ENCODE measurements around the gene SND1.

SND1 gene

DNA sequence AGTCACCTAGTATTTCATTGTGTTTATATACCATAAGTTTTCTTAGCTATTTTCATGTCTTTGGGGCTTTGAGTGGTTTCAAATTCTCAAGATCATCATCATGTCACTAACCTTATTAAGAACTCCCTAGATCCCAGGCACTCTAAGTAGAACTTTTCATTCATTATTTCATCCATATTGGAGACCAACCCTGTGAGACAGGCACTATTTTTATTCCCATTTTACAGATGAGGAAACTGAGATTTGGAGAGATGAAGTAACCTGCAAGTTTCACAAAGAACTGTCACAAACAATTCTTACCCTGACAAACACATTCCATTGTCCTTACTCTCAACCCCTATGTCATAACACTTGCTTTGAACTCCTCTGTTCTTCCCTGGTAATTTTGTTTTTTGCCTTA lies 13.8 kb upstream of the SND1 start:
- Mint-ChIP-seq H3K9me3 (no peaks in the 10 kb centered on the region), H3K27ac (no peak overlapping the region), H3K27me3 (peaks cover 15% of the 10 kb centered on the region), H3K4me1 (peaks cover 7% of the 10 kb centered on the region), H3K4me3 (no peak overlapping the region)
- no peak for DNase-seq
- no peak for ATAC-seq

DNA sequence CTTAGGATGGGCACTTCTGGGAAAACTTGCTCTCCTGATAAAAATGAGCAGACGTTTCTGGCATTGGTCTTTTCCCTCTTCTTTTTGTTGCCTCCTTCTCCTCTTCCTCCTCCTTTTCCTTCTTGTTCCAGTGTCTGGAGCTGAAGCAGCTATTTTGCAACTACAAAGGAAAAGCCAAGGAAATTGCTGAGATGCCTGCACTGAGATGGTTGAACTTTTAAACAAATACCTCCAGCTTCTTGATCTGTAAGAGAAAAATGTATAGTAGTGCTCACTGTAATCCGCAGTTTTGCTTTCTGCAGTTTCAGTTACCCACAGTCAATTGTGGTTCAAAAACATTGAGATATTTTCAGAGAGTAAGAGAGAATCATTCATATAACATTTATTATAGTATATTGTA lies 7.5 kb upstream of the SND1 start:
- DNase-seq = no peak
- Mint-ChIP-seq H3K27ac (no peak overlapping the region), H3K4me1 (no peaks in the 10 kb centered on the region), H3K27me3 (peaks cover 7% of the 10 kb centered on the region), H3K4me3 (no peak overlapping the region), H3K9me3 (no peaks in the 10 kb centered on the region)
- ATAC-seq = no peak

DNA sequence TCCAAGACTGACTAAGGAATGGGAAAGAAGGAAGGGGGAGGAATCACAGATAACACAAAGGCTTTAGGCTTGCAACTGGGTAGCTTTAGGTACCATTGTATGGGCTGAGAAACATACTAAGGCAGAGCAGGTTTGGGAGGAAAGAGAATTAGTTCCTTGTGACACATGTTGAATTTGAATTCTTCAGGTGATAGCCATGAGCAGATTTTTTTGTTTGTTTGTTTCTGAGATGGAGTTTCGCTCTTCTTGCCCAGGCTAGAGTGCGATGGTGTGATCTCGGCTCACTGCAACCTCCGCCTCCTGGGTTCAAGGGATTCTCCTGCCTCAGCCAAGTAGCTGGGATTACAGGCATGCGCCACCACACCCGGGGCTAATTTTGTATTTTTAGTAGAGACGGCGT lies 4.4 kb upstream of the SND1 start:
- DNase-seq = no peak
- Mint-ChIP-seq H3K4me3 (no peak overlapping the region), H3K4me1 (no peaks in the 10 kb centered on the region), H3K9me3 (no peaks in the 10 kb centered on the region), H3K27me3 (peaks cover 7% of the 10 kb centered on the region), H3K27ac (no peak overlapping the region)
- no peak for ATAC-seq

DNA sequence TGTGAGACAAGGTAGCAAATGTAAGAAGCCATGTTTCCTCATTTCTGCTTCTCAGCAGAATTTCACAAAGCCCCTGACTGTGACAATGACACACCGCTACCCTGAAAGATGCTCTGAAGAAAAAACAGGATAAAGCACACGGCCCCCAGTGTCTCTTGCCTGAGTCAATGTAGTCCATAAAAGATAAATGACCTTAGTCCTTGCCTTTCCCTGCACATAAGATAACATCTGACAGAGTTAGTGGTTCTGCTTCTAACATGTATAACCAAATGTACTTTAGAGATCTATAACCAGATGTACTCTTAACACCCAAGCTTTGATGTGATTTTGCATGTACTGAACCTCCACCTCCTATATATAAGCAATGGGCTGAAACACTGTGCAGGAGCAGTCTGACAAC lies 3.0 kb upstream of the SND1 start:
- no peak for DNase-seq
- ATAC-seq = no peak
- no peaks in the 10 kb centered on the region for H3K9me3 Mint-ChIP-seq
- H3K27ac Mint-ChIP-seq = no peak overlapping the region
- H3K27me3 Mint-ChIP-seq = no peaks in the 10 kb centered on the region
- H3K4me3 Mint-ChIP-seq = no peak overlapping the region
- peaks cover 7% of the 10 kb centered on the region for H3K4me1 Mint-ChIP-seq

DNA sequence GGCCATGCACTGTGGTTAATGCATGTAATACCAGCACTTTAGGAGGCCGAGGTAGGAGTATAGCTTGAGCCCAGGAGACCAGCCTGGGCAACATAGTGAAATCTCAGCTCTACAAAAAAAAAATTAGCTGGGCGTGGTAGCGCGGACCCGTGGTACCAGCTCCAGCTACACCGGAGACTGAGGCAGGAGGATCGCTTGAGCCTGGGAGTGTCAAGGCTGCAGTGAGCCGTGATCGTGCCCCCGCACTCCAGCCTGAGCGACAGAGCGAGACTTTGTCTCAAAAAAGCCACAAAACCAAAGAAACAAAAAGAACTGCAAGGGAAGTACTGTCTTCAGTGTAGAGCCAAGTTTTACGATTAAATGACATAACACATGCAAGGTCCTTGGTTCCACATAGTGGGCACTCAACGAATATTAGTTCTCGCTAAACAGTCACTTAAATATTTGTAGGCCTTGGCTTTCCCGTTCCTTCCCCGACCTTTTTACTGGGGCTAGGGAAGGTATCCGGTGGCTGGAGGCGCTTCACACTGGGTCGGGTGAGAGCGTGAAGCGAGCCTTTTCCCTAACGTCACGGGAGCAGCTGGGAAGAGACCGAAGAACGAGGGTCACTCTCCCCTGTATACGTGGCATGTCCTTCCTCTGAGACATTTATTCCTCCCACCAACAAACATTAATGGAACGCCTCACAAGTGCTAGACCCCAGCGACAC lies 993 bp upstream of the SND1 start:
- peaks cover 27% of the 10 kb centered on the region for H3K4me1 Mint-ChIP-seq

DNA sequence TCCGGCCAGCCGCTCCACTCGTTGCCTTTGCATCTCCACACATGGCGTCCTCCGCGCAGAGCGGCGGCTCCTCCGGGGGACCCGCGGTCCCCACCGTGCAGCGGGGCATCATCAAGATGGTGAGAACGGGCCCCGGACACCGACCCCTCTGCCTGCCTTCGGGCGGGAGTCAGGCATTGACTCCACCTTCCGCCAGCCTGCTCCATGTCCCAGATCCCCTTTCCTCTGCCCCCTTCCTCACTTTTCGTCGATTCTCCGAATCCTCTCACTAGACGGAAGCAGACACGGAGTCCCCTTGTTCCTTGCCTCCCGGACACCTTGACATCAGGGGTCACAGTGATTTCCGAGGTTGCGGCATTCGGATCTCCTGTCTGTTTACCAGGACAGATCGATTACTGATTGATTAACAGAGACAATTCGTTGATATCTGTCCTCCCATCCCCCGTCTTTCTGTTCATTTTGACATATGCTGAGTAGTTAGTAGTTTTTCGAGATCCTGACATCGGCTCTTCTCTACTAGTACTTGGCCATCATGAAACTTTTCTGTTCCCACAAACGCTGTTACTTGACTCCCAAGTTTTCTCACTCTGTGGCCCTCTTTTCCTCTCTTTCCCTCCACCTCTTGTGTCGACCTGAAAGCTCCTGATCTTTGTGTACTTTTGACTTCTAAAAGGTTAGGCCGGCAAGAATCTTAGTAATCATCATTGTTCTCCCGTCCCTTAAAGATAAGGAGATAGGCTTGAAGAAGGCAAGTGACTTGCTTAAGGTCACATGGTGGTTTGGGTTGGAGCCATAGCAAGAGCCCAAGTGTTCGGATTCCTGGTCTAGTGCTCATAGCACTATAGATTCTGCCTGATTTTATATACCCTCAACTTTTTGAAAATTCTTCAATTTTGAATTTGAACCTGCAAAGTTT lies 597 bp downstream of the SND1 start:
- peaks cover 41% of the 10 kb centered on the region for H3K4me1 Mint-ChIP-seq
- ATAC-seq = peak; percentile 50
- H3K4me3 Mint-ChIP-seq = peak overlapping the region; percentile 97 to 100
- no peak for DNase-seq
- peak overlapping the region; percentile 96 to 98 for H3K27ac Mint-ChIP-seq
- H3K27me3 Mint-ChIP-seq = no peaks in the 10 kb centered on the region
- no peaks in the 10 kb centered on the region for H3K9me3 Mint-ChIP-seq

More for the DNA sequence above, 993 bp upstream of the SND1 start:
- DNase-seq = peak in 1 of 2 donors; percentile 20
- H3K27ac Mint-ChIP-seq = peak overlapping the region; percentile 96 to 98
- H3K9me3 Mint-ChIP-seq = no peaks in the 10 kb centered on the region
- no peaks in the 10 kb centered on the region for H3K27me3 Mint-ChIP-seq
- ATAC-seq = no peak
- H3K4me3 Mint-ChIP-seq = peak overlapping the region; percentile 97 to 100

DNA sequence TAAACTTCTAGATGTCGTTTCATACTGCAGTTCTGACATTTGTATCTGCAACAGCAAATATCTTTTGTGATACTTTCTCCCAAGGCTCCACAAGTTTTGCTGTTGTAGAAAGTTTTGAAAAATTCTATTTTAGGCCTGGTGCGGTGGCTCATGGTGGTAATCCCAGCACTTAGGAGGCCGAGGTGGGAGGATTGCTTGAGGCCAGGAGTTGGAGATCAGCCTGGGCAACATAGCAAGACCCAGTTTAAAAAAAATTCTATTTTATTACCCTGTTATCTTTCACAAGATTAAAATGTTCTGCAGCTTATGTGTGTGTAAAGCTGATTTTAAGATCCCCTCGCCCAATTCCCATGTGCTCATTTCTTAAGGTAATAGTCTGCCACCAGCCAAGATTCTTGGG lies 1.4 kb downstream of the SND1 start:
- Mint-ChIP-seq H3K4me3 (peak overlapping the region; percentile 97 to 100), H3K4me1 (peaks cover 49% of the 10 kb centered on the region), H3K27ac (peak overlapping the region; percentile 81 to 98)

DNA sequence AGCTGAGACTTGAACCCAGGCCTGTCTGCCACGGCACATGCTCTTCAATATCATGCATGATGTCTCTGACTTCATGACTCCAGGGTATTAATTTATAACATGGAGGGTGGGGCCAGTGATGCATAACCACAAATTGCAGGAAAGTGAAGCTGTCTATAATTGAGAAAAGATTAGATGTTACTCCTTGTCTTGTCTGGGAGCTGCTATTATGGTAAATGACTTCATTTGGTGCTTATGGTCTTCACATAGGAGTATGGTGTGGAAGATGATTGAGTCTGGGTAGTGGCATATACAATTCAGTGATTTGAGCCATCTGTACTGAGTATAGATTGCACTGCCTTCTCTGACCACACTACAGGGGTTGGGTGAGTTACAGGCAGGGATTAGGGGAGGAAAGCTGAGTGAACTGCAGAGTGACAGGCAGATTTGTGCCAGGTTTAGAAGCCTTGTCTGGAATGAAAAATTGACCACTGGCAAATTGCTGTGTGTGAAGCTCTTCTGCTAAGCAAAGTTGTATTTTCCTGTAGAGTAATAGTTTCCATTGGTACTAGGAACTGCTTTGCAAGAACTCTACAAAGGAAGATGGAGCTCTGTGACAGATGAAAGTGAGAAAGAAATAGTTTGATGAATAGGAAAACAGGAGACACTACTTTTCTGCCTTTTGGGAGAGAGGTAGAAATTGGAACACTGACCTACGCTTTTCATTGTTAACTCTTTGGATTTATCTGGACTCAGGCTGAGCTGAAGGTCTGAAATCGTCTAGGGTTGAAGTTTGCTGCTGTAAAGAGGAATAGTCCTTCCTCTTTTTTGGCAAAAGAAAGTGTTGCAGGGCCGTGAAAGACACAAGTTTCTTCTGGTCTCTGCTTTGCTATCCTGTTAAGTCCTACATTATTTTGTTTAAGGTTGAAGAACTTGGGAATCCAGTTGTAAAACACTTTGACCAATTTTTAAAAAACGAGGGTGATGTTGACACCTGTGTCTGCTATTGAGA lies 2.7 kb downstream of the SND1 start:
- Mint-ChIP-seq H3K27me3 (no peaks in the 10 kb centered on the region), H3K9me3 (no peaks in the 10 kb centered on the region), H3K4me1 (peaks cover 61% of the 10 kb centered on the region), H3K27ac (peak overlapping the region; percentile 14 to 70), H3K4me3 (peak overlapping the region; percentile 97 to 100)
- ATAC-seq = no peak
- no peak for DNase-seq

More for the DNA sequence above, 1.4 kb downstream of the SND1 start:
- H3K27me3 Mint-ChIP-seq = no peaks in the 10 kb centered on the region
- DNase-seq (no peak), ATAC-seq (no peak)
- no peaks in the 10 kb centered on the region for H3K9me3 Mint-ChIP-seq

DNA sequence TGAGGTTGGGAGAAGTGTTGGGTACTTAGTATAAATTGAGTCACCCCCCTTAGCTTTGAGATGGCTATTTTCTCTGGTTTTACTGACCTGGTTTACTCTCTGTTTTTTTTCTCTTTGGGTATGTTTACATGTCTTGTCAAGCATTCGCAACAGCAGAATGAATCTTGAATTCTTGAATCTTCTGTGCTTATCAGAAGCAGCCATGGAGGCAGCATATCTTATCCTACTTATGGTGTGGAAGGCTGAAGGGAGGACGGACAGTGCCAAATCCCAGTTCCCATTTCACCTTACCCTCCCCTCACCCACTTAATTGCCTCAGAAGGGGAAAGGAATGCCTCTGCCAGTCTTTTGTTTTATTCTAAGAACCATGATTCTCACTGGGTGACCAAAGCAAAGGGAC lies 3.7 kb downstream of the SND1 start:
- Mint-ChIP-seq H3K4me1 (peaks cover 71% of the 10 kb centered on the region), H3K27ac (no peak overlapping the region), H3K27me3 (no peaks in the 10 kb centered on the region), H3K4me3 (no peak overlapping the region), H3K9me3 (no peaks in the 10 kb centered on the region)
- DNase-seq (no peak), ATAC-seq (no peak)

DNA sequence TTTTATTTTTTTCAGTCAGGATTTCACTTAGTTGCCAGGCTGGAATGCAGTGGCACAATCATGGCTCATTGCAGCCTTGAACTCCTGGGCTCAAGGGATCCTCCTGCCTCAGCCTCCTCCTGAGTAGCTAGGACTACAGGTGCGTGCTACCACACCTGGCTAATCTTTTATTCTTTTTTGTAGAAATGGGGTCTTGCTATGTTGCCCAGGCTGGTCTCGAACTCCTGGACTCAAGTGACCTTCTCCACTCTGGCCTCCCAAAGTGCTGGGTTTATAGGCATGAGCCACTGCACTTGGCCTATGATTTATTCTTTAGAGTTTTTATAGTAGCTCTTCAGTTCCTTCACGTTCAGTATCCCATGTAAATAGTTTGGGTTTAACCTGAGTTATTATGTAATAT lies 5.5 kb downstream of the SND1 start:
- ATAC-seq = no peak
- peak overlapping the region in 1 of 2 donors; percentile 88 for H3K27ac Mint-ChIP-seq
- H3K4me1 Mint-ChIP-seq = peaks cover 86% of the 10 kb centered on the region
- H3K27me3 Mint-ChIP-seq = no peaks in the 10 kb centered on the region
- no peak for DNase-seq
- no peaks in the 10 kb centered on the region for H3K9me3 Mint-ChIP-seq
- H3K4me3 Mint-ChIP-seq = no peak overlapping the region

DNA sequence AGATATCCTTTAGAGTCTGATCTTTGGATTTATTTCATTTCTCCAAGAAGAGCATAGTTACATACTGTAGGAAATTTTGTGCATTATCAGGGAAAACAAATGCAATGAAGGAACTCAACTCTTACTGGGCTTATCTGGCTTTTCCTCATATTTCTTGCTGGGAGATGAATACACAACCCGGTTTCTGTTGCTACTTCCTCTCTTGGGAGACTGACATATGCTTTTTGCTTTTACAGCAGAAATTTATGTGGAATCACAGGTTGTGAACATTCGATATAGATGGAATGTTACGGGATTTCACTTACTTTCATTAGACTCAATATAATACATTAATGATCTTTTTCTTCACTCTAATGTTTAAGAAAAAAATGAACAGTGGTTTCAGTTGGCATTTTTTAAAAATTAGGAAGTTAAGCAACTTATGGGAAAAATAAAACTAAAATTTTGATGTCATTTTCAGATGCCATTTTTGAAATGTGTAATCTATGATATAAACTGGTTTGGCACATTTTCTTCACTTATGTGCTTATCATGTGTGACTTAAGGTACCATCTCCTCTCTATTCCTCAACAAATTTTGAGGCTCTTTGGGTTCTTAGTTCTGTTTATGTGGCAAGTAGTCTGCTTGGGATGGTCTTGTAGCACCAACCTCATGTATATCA lies 7.1 kb downstream of the SND1 start:
- H3K4me1 Mint-ChIP-seq = peaks cover 84% of the 10 kb centered on the region
- DNase-seq = no peak
- no peak overlapping the region for H3K27ac Mint-ChIP-seq
- no peak overlapping the region for H3K4me3 Mint-ChIP-seq
- no peaks in the 10 kb centered on the region for H3K9me3 Mint-ChIP-seq
- ATAC-seq = no peak
- no peaks in the 10 kb centered on the region for H3K27me3 Mint-ChIP-seq

DNA sequence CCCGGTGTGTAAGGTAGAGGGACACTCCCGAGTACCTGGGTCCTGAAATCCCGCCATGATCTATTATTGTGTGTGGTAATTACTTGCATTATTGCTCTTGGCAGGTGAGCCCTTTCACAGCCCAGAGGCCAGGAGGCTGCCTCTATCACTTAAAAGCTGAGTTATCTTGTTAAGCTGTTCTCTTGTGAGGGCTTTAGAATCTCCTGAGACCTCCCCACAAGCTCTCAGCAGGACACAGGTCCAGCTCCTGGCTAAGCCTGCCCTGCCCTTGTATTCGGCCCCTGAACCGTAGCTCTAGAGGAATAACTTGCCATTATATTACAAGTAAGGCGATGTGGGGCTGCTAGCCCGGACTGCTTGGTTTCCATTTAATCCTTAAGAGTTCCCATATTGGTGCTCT lies 13.9 kb downstream of the SND1 start:
- H3K9me3 Mint-ChIP-seq = no peaks in the 10 kb centered on the region
- no peak overlapping the region for H3K27ac Mint-ChIP-seq
- peak overlapping the region in 1 of 2 donors; percentile 19 for H3K4me3 Mint-ChIP-seq
- H3K27me3 Mint-ChIP-seq = no peaks in the 10 kb centered on the region
- ATAC-seq (no peak), DNase-seq (no peak)
- peaks cover 70% of the 10 kb centered on the region for H3K4me1 Mint-ChIP-seq

DNA sequence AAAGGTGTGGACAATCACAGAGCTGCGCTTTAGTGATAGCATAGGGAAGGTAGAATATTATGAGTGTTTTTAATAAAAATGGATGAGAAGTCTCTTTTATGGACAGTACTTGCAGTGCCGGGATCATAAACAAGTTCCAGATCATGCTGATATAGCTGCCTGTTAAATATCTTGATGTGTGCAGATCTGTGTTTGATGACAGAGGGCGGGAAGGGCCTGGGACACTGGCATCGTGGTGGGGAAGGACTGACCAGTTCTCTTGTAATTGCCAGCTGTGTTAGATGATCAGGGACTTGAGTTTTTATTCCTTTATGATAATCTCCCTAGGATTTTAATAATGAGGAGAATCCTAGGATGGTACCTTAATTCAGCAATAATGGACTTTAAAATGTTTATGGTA lies 14.6 kb downstream of the SND1 start:
- ATAC-seq (no peak), DNase-seq (no peak)
- Mint-ChIP-seq H3K4me1 (peaks cover 64% of the 10 kb centered on the region), H3K27me3 (no peaks in the 10 kb centered on the region), H3K27ac (peak overlapping the region in 1 of 2 donors; percentile 72), H3K4me3 (peak overlapping the region in 1 of 2 donors; percentile 19), H3K9me3 (no peaks in the 10 kb centered on the region)

DNA sequence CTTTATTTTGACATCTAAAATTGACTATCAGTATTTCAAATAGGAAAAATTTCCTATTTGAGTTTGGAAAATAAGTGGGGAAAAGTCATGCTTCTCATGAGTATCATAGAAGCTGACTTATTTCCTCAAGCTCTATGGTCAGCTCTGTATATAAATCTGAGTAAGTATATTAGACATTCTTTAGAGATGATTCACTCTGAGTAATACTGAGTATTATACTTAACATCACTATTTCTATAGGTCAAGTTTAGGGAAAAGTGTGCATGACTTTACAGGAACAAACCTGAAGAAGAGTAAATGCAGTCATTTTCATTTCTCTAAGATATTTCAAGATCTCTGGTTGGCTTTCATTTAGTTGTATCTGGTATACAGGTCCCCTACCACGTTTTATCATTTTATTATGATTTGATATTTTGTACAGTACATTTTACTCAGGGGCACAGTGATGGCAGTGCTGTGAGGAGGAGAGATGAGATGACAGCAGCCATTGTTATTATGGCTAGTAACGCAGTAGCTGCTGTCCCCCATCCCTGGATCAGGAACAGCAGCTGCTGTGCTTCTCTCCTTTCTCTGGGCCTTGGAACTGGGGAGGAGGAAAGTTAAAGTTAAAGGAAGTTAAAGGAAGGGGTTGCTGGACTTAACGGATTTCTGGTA lies 15.2 kb downstream of the SND1 start:
- Mint-ChIP-seq H3K27ac (peak overlapping the region; percentile 1 to 86), H3K9me3 (no peaks in the 10 kb centered on the region), H3K4me3 (no peak overlapping the region), H3K27me3 (no peaks in the 10 kb centered on the region), H3K4me1 (peaks cover 59% of the 10 kb centered on the region)
- ATAC-seq = peak; percentile 88
- no peak for DNase-seq
